OCI-LY7 (cell line): ENCODE data around the gene PAX9.

ENCODE experiments used
- EZH2phosphoT487 ChIP-seq: fragments of 200-600 bp; sonication (generic); IDR thresholded peaks from 2 replicates; pipeline ENCODE4 v1.6.1; 2018; ENCODE audit warnings: low read depth, borderline replicate concordance, mild to moderate bottlenecking, mixed run types, antibody characterized with exemption, low read length, moderate library complexity, mixed read lengths
- TF ChIP-seq, protein P1 (sequence below): fragments of 200-600 bp; sonication (generic); conservative IDR thresholded peaks from 2 replicates; pipeline ENCODE4 v1.5.1; 2014; ENCODE audit warnings: mild to moderate bottlenecking, antibody characterized with exemption, low read length, moderate library complexity, mixed read lengths

DNA sequence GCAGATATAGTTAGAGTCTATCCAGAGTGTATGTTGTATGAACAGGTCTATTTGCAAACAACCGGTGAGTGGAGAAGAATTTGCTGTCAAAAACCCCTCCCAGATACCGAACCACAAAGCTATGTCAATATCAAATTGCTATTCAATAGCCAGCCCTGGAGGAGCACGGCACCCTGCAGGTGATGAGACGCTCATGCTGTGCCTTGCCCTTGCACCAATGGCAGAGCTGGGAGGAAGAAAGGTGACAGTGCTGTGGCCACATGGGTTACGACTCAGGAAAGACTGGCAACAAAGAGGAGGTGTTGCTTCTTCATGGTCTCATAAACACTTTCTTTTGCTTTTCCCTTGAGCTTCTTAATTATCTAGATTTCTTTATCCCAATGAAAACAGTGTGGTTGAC is 55.7 kb downstream of the PAX9 start:
- TF ChIP-seq, protein P1, sequence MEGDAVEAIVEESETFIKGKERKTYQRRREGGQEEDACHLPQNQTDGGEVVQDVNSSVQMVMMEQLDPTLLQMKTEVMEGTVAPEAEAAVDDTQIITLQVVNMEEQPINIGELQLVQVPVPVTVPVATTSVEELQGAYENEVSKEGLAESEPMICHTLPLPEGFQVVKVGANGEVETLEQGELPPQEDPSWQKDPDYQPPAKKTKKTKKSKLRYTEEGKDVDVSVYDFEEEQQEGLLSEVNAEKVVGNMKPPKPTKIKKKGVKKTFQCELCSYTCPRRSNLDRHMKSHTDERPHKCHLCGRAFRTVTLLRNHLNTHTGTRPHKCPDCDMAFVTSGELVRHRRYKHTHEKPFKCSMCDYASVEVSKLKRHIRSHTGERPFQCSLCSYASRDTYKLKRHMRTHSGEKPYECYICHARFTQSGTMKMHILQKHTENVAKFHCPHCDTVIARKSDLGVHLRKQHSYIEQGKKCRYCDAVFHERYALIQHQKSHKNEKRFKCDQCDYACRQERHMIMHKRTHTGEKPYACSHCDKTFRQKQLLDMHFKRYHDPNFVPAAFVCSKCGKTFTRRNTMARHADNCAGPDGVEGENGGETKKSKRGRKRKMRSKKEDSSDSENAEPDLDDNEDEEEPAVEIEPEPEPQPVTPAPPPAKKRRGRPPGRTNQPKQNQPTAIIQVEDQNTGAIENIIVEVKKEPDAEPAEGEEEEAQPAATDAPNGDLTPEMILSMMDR, result no peak
- no peak for TF ChIP-seq EZH2phosphoT487
